ENCODE measurements around the gene RIC3.

DNA sequence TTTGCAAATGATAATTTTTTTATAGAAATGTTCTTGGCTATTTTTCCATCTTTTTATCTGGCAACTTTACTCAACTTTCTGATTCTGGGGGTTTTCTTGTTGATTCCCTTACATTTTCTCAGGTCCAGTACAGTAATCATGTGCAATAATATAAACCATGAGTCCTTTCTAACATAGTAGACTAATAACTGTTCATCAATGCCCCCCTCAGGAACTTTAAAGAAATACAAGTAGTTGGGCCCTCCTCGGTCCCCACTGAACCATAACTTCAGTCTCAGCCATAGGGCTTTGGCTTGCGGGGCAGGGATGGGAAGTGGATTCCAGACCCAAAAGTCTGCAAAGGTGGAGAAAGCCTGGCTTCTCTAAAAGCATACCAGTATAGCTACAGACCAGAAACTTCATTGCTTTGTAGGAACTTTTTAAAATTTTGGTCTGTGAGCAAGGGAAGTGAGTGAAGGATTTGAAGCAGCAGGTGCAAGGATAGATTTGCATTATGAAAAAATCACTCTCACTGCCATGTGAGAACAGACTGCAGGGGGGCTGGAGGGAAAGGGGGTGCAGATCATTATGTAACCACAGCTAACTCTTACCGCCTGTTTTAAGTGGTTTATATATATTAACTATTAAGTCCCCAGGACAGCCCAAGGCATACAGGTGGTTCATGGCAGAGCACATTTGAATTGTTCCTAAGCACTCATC, 98.3 kb downstream of the RIC3 start:
- TF ChIP-seq POLR2A (IDR thresholded peaks at IDR 0.05): no peak
- peak in 2 of 5 experiments; percentile 11 to 17 for TF ChIP-seq CTCF (IDR thresholded peaks at IDR 0.05)
- no peak for TF ChIP-seq POLR2AphosphoS5 (IDR thresholded peaks at IDR 0.05)
